Islet precursor cell (in vitro differentiated cells): Measurements from ENCODE around the gene TMEM174.

Experiments used
- DNase-seq: peaks from one replicate; pipeline ENCODE4 v3.0.0-alpha.2; 2018

Gene TMEM174

GRCh38 chr5:73154208-73155006 is 18.6 kb upstream of the TMEM174 start:
- DNase-seq: no peak

- no peak for DNase-seq
These were observed 17.4 kb upstream of the TMEM174 start for GRCh38 chr5:73155271-73156222.

GRCh38 chr5:73157414-73158303 is 15.3 kb upstream of the TMEM174 start:
- DNase-seq: no peak

DNA sequence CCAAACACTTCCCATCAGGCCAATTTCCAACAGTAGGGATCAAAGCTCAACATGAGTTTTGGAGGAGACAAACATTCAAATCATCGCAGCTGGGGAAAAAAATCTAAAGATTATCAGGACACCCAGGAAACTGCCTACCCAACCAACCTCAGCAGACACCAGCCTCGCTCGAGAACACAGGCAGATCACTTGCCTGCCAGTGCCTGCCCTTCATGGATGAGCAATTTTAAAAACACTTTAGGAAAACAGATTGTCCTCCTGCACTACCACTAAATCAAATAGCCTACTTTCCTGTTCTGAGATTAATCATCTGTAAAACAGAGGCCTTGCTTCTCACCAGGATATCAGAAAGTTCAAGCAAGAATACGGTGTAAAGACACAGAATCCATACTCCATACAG is 14.7 kb upstream of the TMEM174 start:
- DNase-seq: no peak

DNA sequence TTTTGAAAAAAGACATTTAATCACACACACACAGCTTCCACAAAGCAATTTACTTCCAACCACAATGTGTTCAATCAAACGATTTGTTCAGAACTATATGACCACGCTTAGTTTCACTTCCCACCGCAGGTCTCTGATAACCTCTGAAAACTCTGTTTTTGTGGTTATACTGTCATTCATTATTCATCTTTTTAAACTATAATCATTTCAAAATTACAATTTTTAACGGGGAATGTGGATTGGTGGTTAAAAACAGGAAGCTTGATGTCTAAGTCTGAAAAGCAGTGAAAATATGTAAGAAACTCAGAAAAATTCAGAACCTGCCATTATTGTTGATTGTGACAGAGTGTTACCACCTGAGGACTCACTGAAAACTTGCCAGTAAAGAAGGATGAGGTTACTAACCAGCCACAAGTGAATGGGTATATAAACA is 12.7 kb upstream of the TMEM174 start:
- DNase-seq: no peak

DNA sequence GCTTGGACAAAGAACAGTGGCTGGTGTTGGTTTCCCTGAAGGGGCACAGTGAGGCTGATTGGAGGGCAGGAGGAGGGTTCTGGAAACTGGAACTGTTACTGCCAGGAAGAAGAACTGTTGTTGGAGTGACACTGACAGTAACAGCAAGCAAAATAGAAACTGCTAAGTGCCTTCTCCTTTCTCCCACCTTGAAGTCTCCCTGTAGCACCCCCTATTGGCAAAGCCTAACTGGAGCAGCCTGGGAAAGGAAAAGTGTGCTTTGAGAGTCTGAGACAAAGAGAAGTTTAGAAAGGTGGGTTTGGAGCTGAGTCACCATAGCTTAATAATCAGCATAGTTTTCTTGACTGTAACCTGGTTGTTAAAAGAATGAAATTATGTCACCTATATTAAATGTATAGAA is 2.5 kb upstream of the TMEM174 start:
- DNase-seq: peak; percentile 68

DNA sequence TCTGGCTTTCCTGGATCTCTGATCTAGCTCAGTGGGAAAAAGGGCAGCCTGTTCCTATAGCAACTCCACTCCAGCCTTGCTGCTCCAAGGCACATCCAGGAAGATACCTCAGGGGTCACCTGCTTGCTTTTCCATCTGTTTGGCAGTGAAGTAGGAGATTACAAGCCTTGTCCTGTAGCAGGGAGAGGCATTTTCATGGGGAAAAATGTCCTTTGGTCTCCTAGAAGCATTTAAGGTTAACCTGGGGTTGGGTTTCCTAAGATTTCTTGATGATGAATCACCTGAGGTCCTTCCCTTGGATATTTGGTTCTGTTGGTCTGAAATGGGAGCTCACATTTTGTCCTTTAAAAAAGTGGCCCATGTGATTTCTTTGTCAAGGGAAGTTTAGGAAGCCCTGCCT is 1.5 kb upstream of the TMEM174 start:
- DNase-seq: no peak

GRCh38 chr5:73174100-73174815 is 1.3 kb downstream of the TMEM174 start:
- DNase-seq: no peak

DNA sequence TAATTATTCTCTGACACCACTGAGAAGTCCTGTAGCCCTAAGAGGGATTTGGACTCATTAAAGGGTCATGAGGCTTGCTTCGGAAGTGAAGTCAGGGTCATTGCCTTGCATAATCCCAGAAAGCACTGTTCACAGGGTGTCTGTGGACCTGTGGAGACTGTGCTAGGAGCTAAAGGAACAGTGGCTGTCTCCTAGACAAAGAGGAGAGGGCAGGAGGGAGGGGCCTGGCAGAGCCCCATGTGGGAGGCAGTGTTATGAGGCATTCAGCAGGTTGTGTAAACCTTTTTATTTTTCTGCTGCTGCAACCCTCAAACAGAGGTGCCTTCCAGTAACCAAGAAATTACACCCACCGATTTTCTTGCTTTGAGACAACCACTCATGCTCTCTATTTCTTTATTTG is 3.3 kb downstream of the TMEM174 start:
- no peak for DNase-seq

DNA sequence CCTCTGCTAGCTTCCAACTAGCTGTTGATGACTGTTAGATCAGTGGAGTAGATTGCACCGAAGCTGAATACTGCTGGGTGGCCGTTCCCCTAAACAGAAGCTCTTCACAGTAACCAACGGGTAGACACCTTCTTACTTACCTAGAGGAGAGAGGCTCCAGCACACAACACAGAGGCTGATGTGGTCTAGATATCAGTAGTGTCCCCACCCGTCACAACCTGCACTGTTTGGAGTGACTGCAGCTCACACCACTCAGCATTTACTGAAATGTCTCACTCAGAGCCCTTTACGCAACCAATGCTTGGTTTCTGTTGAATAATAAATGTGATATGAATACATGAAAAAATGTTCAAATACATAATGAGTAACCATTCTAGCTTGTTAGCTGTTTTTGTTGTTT is 5.3 kb downstream of the TMEM174 start:
- DNase-seq: no peak

- no peak for DNase-seq
These were observed 6.7 kb downstream of the TMEM174 start for GRCh38 chr5:73179730-73180129.

DNA sequence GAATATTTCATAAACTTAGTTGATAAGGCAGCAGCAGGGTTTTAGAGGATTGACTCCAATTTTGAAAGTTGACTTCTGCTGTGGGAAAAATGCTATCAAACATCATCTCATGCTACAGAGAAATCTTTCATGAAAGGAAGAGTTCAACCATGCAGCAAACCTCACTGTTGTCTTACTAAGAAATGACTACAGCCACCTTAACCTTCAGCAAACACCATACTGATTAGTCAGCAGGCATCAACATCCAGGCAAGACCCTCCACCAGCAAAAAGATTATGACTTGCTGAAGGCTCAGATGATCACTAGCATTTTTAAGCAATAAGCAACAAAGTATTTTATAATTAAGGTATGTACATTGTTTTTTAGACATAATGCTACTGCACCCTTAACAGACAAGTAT is 7.6 kb downstream of the TMEM174 start:
- DNase-seq: no peak

DNA sequence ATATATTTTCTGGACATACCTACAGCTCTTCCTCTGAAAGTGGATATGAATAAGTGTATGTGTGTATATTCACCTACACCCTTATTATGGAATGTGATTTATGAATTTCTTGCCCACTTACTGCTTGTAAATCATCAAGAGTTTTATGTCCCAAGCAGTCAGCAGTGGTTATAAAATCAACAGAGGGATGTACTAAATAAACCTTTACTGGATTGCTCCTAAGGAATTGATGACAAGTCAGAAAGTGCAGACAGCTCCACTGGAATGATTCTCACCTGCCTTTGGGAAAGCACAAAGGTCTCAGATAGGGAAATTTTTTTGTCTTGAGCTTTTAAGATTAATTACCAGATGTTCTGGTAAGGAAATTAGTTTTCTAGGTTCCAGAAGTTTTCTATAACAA is 9.3 kb downstream of the TMEM174 start:
- no peak for DNase-seq

- no peak for DNase-seq
These were observed 10.0 kb downstream of the TMEM174 start for GRCh38 chr5:73183000-73183399.

DNA sequence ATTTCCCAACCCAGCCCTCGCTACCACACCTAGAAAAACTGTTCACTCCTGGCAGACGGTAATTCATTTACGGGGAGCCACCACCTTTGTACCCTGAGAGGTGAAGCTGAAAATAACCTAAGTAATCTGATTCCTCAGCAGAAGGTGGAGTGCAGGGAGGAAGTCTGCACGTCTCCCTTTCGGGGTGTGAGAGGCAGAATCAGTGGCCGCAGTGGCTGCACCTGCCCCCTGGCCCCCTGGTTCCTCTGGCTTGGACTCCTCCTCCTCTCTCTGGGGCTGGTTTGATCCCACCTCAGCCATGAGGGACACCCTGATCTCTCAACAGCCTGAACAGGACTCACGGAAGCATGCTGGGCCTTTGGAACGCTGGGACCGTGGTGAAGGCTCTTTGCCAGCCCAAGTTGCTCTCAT is 10.5 kb downstream of the TMEM174 start:
- no peak for DNase-seq

DNA sequence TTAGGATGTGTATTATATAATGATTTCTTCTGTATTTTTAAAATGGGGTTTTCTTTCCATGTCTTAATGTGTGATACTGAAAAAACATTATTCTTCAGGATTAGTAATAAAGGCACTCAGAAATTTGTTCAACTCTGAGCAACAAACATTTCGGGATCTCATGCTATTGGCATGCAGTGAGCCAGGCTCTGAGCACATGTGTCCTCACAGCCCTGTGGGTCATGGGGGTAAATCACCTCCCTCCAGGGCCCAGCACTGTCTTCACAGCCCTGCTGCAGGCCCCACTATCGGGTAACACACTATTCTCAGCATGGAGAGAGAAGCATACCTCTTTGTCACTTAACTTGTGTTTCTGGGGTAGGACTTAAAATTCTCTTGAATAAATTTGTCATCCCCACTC is 14.0 kb downstream of the TMEM174 start:
- no peak for DNase-seq

- DNase-seq: no peak
These were observed 16.0 kb downstream of the TMEM174 start for GRCh38 chr5:73188764-73189531.

GRCh38 chr5:73189871-73190376 is 16.9 kb downstream of the TMEM174 start:
- DNase-seq: peak; percentile 72

DNA sequence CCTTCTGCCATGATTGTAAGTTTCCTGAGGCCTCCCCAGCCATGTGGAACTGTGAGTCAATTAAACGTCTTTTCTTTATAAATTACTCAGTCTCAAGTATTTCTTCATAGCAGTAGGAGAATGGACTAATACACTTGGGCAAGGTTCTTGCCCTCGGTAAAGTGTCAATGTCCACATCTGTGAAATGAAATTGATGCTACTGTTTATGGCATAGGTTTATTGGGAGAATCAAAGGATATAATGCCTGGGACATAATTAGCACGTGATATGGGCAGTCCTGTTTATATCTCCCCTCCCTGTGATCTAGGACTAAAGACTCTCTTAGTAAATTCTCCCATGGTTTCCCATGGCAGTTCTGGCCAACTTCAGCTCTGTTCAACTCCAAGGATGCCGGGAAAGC is 19.4 kb downstream of the TMEM174 start:
- DNase-seq: no peak

DNA sequence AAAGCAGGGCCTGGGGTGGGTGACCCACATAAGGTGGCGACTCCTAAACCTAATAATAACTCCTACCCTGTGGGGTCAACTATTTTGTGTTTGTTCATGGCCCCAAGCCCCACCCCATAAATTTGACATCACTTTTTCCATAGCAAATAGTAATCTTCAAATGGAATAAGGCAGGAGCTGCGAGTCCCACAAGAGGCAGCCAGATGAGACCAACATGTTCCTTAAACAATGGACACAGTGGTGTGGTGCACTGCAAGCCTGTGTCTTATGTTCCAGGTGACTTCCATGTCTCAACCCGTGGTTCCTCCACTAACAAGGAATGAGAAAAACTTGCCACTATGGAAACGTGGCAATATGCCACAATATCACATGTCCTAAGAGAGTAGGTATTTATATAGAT is 20.6 kb downstream of the TMEM174 start:
- DNase-seq: no peak

DNA sequence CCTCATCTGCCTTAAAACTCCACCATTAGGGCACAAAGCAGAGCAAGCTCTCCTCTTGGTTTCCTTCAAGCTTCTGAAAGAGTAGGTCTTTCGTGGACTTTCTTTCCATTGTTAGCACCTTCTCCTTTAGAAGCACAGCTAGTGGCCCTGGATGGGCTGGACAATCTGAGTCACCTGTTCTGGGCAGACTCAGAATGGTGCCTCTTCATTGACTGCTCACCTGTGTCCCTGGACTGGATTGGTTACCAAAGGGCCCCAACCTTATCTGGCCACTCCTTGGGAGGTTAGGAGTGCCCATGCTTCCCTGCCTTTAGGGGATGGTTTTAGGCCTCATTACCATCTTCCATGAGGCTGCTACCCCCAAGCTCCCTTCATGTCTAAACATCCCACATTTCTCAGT is 23.2 kb downstream of the TMEM174 start:
- peak; percentile 22 for DNase-seq
